ENCODE data around the gene SLC27A5.

- TF ChIP-seq EZH2 (IDR thresholded peaks at IDR 0.05; ENCODE audit: borderline replicate concordance, low read depth, low read length, severe bottlenecking) (no peak), CTCF (IDR thresholded peaks at IDR 0.05; ENCODE audit: borderline replicate concordance, extremely low read depth, low read length, poor library complexity, severe bottlenecking) (no peak)
These were observed 13.3 kb downstream of the SLC27A5 start for GRCh38 chr19:58498316-58499020.

Measured in DND-41 (cell line).